Motor neuron (in vitro differentiated cells): ENCODE data around the gene TIE1. TPM values are rescaled to one million over a fixed set of nuclear protein-coding genes. Genes with fewer than 3 reads are reported as not detected.

Experiments
- ATAC-seq, 8 experiments: fragments of 200-7000 bp; cut with Tn5 transposase; replicated peaks in 6 of 8; 2 replicates each; pipeline ENCODE4 v1.8.0; 2021; ENCODE audit warnings: mild to moderate bottlenecking in 8 of 8, moderate library complexity in 8 of 8
- H3K27ac ChIP-seq, 2 donors: fragments of 250-450 bp; sonication (Bioruptor Pico); 2 replicates each; pipeline ENCODE4 v1.9.0; 2021; ENCODE audit warnings: antibody characterized with exemption in 2 of 2, mild to moderate bottlenecking in 2 of 2, moderate library complexity in 1 of 2
- H3K4me1 ChIP-seq, 2 donors: fragments of 250-450 bp; sonication (Bioruptor Pico); replicated peaks in 1 of 2; 2 replicates each; pipeline ENCODE4 v1.6.1; 2021; ENCODE audit warnings: antibody characterized with exemption in 2 of 2, mild to moderate bottlenecking in 2 of 2, moderate library complexity in 1 of 2
- H3K4me3 ChIP-seq, 5 donors: fragments of 250-450 bp; sonication (Bioruptor Pico); 2 replicates each; pipeline ENCODE4 v1.9.0; 2021; ENCODE audit warnings: antibody characterized with exemption in 5 of 5, mild to moderate bottlenecking in 5 of 5, moderate library complexity in 4 of 5
- WGBS, 10 experiments: fragments of 450-650 bp; shearing (Covaris generic); methylation state at CpG; one replicate each; pipeline ENCODE4 v1.0.0; 2022; 5-methylcytosine and 5-hydroxymethylcytosine counted together
- in situ Hi-C, 9 experiments: fragments of 400-800 bp; cut with MboI; loops; one replicate each; pipeline ENCODE4 v1.15.0; 2021; ENCODE audit warnings: low sequenced_read_pairs in 9 of 9, low pct_unique_long_range_greater_than_20kb in 2 of 9; ENCODE audit not compliant: unreplicated experiment in 9 of 9
- total RNA-seq, 8 experiments: library from RNA; unstranded; fragments of 300-600 nt; gene quantifications; 2 replicates each; pipeline versions ENCODE4 v1.2.3 to v1.2.4, GENCODE V29; 2022

TIE1 gene
- total RNA-seq, 8 experiments from 2014 or later, result 0.31 to 14.2 (median 0.88) TPM

DNA sequence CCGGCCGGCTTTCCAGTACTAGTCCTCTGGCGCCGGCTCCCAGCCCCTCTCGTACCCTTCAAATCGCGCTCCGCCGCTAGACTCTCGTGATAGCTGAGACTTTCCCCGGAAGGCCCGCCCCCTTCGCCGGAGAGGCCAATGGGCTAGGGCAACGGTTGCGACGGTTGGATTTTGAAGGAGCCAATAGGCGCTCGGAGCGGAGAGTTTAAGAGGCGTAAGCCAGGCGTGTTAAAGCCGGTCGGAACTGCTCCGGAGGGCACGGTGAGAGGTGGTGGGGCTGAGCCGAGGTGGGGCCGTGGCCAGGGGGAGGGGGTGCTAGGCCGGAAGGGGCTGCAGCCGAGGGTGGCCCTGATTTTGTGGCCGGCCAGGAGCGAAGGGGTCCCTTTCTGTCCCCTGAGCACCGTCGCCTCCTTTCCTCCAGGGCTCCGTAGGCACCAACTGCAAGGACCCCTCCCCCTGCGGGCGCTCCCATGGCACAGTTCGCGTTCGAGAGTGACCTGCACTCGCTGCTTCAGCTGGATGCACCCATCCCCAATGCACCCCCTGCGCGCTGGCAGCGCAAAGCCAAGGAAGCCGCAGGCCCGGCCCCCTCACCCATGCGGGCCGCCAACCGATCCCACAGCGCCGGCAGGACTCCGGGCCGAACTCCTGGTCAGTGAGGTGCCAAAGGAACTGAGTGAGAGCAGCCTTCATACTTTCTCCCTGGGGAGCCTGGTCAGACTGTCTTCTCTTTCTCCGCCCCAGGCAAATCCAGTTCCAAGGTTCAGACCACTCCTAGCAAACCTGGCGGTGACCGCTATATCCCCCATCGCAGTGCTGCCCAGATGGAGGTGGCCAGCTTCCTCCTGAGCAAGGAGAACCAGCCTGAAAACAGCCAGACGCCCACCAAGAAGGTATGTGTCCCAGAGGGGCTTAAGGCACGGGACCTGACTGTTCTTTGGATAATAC, 58.2 kb downstream of the TIE1 start, which contains the start of gene CDC20:
Gene CDC20 (plus strand): TSS at position 236 of the 948 bp plus-strand sequence. CDS start 235 bp downstream, at position 471.
- Histone ChIP-seq H3K4me1 (peaks cover 5 to 13% of the 10 kb centered on the region in 2 donors), H3K27ac (peak within 1 kb of the TSS; percentile 69 to 79), H3K4me3 (peak within 1 kb of the TSS; percentile 58 to 84 (median 72))
- peak; percentile 95 to 98 (median 97) for ATAC-seq
- 0 to 3% (median 1%) methylated on average over 3 to 13 of the region's 59 CpGs; no CpG with 5 or more reads in 4 of the 10 experiments for WGBS, 10 experiments
- in situ Hi-C loops, result no loop called here

- H3K27ac ChIP-seq, result no peak overlapping the region
- H3K4me3 ChIP-seq, result peak overlapping the region; percentile 58 to 84 (median 72)
- no peak for ATAC-seq
- 0 to 43% (median 27%) methylated on average over 1 to 11 of the region's 11 CpGs; no CpG with 5 or more reads in 2 of the 10 experiments for WGBS, 10 experiments
- peaks cover 5 to 13% of the 10 kb centered on the region in 2 donors for H3K4me1 ChIP-seq
- in situ Hi-C loops, result loop anchor here in 1 of 9 experiments (10.0 kb wide), 1 partner anchor 125 kb away; no protein-coding TSS in a partner anchor
Measured at GRCh38 chr1:43359696-43360095, 58.9 kb downstream of the TIE1 start.

GRCh38 chr1:43360616-43361015, 59.8 kb downstream of the TIE1 start:
- H3K4me1 ChIP-seq, result peaks cover 5 to 13% of the 10 kb centered on the region in 2 donors
- 100% methylated on average over 1 of the region's 4 CpGs; no CpG with 5 or more reads in 9 of the 10 experiments for WGBS, 10 experiments
- ATAC-seq, result no peak
- in situ Hi-C loops, result loop anchor here in 1 of 9 experiments (10.0 kb wide), 1 partner anchor 126 kb away; no protein-coding TSS in a partner anchor
- peak overlapping the region in 1 of 5 donors; percentile 58 for H3K4me3 ChIP-seq
- no peak overlapping the region for H3K27ac ChIP-seq

DNA sequence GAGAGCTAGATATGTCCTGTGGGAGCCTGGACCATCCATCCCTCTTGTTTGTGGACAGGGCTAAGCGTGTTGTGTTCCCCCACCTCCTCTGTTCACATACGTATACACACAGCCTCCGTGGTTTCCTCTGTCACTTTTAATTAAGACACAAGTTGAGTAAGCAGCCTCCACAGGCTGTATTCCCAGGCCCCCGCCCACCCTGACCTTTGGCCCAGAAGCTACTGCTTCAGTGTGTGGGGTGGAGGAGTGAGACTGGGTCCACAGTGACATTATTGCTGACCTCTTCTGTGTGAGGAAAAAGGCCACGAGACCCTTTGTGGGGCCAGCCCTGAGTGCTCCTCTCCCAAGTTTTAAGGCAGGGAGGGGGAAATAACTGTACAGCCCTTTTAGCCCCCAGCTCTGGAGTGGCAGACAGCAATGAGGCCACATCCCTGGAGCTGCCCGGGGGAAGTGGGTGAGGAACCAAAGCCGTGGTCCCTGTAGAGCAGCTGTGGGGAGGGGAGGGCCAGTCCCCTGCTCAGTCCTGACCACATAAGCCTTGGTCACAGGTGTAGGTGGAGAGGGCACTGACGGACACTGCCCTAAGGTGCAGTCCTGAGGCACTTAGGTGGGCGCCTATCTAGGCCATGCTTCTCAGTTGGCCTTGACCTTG, 62.6 kb downstream of the TIE1 start:
- no peak overlapping the region for H3K4me3 ChIP-seq
- WGBS, 10 experiments, result 0 to 87% (median 60%) methylated on average over 1 to 5 of the region's 9 CpGs; no CpG with 5 or more reads in 4 of the 10 experiments
- peaks cover 9 to 22% of the 10 kb centered on the region in 2 donors for H3K4me1 ChIP-seq
- no peak for ATAC-seq
- H3K27ac ChIP-seq, result no peak overlapping the region
- in situ Hi-C loops, result loop anchor here in 1 of 9 experiments (10.0 kb wide), 1 partner anchor 129 kb away; no protein-coding TSS in a partner anchor

GRCh38 chr1:43363935-43364525, 63.2 kb downstream of the TIE1 start:
- Histone ChIP-seq H3K4me3 (no peak overlapping the region), H3K4me1 (peaks cover 15 to 27% of the 10 kb centered on the region in 2 donors), H3K27ac (no peak overlapping the region)
- WGBS, 10 experiments, result 47 to 84% (median 70%) methylated on average over 1 to 5 of the region's 5 CpGs; no CpG with 5 or more reads in 2 of the 10 experiments
- no peak for ATAC-seq
- in situ Hi-C loops, result loop anchor here in 1 of 9 experiments (10.0 kb wide), 1 partner anchor 129 kb away; no protein-coding TSS in a partner anchor

DNA sequence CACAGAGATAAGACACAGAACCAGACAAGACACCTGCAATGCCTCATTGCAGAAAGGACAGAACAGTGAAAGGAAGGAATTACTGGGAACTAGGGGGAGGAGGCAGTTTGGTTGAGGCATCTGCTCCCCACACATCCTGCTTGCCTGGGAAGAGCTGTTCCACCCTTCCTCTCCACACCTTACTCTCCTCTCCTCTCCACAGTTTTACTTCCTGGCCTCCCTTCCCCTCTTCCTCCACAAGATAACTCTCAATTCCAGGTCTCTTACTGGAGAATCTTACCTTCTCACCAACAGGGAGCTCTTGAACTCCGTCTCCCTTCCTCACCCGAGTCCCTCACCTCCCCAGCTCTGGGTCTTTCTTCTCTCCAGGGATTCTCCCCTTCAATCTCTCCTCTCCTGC, 64.9 kb downstream of the TIE1 start:
- WGBS, 10 experiments, result 67 to 100% (median 90%) methylated on average over 1 to 2 of the region's 2 CpGs
- Histone ChIP-seq H3K27ac (no peak overlapping the region), H3K4me3 (no peak overlapping the region), H3K4me1 (peaks cover 17 to 25% of the 10 kb centered on the region in 2 donors)
- in situ Hi-C loops, result loop anchor here in 1 of 9 experiments (10.0 kb wide), 1 partner anchor 131 kb away; no protein-coding TSS in a partner anchor
- no peak for ATAC-seq

DNA sequence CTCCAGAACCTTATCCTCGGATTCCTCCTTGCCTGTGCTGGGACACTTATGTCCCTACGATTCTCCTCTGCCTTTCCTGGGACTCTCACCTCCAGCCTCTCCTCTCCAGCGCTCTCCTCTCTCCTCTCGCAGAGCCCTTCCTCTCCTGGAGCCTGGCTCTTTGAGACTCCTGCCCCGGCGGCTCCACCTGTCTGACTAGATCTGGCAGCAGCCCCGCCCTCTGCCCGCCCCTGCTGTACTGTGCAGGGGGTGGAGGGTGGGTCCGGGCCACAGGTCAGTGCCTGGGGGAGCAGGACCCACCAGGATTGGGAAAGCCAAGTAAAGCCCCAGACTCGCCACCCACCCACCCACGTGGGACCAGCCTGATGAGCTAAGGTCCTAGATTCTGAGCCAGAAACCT, 65.4 kb downstream of the TIE1 start:
- Histone ChIP-seq H3K27ac (no peak overlapping the region), H3K4me1 (peaks cover 17 to 20% of the 10 kb centered on the region in 2 donors), H3K4me3 (no peak overlapping the region)
- no peak for ATAC-seq
- WGBS, 10 experiments, result 14 to 100% (median 69%) methylated on average over 1 to 5 of the region's 11 CpGs; no CpG with 5 or more reads in 3 of the 10 experiments
- in situ Hi-C loops, result loop anchor here in 1 of 9 experiments (10.0 kb wide), 1 partner anchor 131 kb away; no protein-coding TSS in a partner anchor

DNA sequence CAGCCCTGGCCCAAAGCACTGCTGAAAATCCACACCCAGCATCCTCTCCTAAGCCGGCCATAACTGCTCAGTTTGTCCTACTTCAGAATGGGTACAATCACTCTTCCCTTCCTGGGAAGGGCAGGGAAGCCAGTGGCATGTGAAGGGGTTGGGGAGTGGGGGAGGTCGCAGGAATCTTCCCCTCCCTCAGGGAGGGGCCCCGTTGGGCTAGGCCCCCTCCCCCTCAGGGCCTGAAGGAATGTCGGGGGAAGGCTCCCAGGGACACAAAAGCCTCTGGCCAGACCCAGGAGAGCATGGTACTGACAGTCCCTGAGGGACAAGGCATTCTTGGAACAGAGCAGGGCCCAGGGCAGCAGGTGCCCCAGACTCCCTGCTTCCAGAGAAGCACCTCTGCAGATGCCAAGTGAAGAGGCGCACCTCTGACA, 65.8 kb downstream of the TIE1 start:
- ATAC-seq, result no peak
- WGBS, 10 experiments, result no CpG with 5 or more reads among the region's 5 CpGs
- Histone ChIP-seq H3K27ac (no peak overlapping the region), H3K4me3 (peak overlapping the region in 4 of 5 donors; percentile 42 to 57 (median 48)), H3K4me1 (peaks cover 17 to 20% of the 10 kb centered on the region in 2 donors)
- in situ Hi-C loops, result loop anchor here in 1 of 9 experiments (10.0 kb wide), 1 partner anchor 132 kb away; no protein-coding TSS in a partner anchor

GRCh38 chr1:43367026-43367903, 66.5 kb downstream of the TIE1 start:
- Histone ChIP-seq H3K4me1 (peaks cover 17 to 20% of the 10 kb centered on the region in 2 donors), H3K4me3 (peak overlapping the region; percentile 39 to 57 (median 47)), H3K27ac (peak overlapping the region; percentile 27 to 54)
- WGBS, 10 experiments, result 0 to 37% (median 15%) methylated on average over 3 to 14 of the region's 48 CpGs; no CpG with 5 or more reads in 6 of the 10 experiments
- peak in 3 of 8 experiments; percentile 46 to 74 (median 50) for ATAC-seq
- in situ Hi-C loops, result loop anchor here in 1 of 9 experiments (10.0 kb wide), 1 partner anchor 132 kb away; no protein-coding TSS in a partner anchor

- Histone ChIP-seq H3K27ac (peak within 1 kb of the TSS; percentile 72 to 73), H3K4me3 (peak within 1 kb of the TSS; percentile 39 to 57 (median 47)), H3K4me1 (peaks cover 17 to 20% of the 10 kb centered on the region in 2 donors)
- in situ Hi-C loops, result loop anchor here in 1 of 9 experiments (10.0 kb wide), 1 partner anchor 133 kb away; no protein-coding TSS in a partner anchor
- 0 to 1% (median 0%) methylated on average over 2 to 20 of the region's 58 CpGs; no CpG with 5 or more reads in 6 of the 10 experiments for WGBS, 10 experiments
- ATAC-seq, result peak; percentile 87 to 94 (median 90)
Measured at GRCh38 chr1:43367904-43368645, 67.3 kb downstream of the TIE1 start, which contains the start of gene ELOVL1. ELOVL1 (minus strand) TSS chr1:43368011; CDS start chr1:43365609, 2,402 bp downstream.
